HepG2 (cell line): Measurements from ENCODE around the gene PLET1. TPM values are rescaled to one million over a fixed set of nuclear protein-coding genes. Genes with fewer than 3 reads are reported as not detected.

Source experiments
- ELF3 ChIP-seq: IDR thresholded peaks from 2 replicates; pipeline ENCODE4 v1.6.1; 2016; ENCODE audit warnings: missing genetic modification reagents, missing compliant biosample characterization
- PHF21A ChIP-seq: sonication (generic); formaldehyde crosslinking; IDR thresholded peaks from 2 replicates; pipeline ENCODE4 v1.5.0; 2020; ENCODE audit warnings: mild to moderate bottlenecking, missing genetic modification reagents
- RAD21 ChIP-seq: fragments of 450-650 bp; formaldehyde crosslinking; IDR thresholded peaks from 2 replicates; pipeline ENCODE4 v1.5.0; 2020; ENCODE audit warnings: mild to moderate bottlenecking
- SMAD3 ChIP-seq: sonication (generic); formaldehyde crosslinking; IDR thresholded peaks from 2 replicates; pipeline ENCODE4 v1.4.0; 2020; ENCODE audit warnings: missing genetic modification reagents
- SMC3 ChIP-seq: IDR thresholded peaks from 2 replicates; pipeline ENCODE4 v1.6.1; 2011; ENCODE audit warnings: low read length, improper control_type of control experiment
- STAG1 ChIP-seq: sonication (generic); formaldehyde crosslinking; IDR thresholded peaks from 2 replicates; pipeline ENCODE4 v1.4.0; 2020; ENCODE audit warnings: missing genetic modification reagents
- ZNF251 ChIP-seq: sonication (generic); formaldehyde crosslinking; IDR thresholded peaks from 2 replicates; pipeline ENCODE4 v1.9.0; 2021; ENCODE audit warnings: mild to moderate bottlenecking, missing genetic modification reagents
- ZNF263 ChIP-seq: sonication (generic); formaldehyde crosslinking; IDR thresholded peaks from 2 replicates; pipeline ENCODE4 v1.4.0; 2020; ENCODE audit warnings: missing genetic modification reagents
- ZNF501 ChIP-seq: sonication (generic); formaldehyde crosslinking; IDR thresholded peaks from 2 replicates; pipeline ENCODE4 v1.5.1; 2020; ENCODE audit warnings: mild to moderate bottlenecking, moderate library complexity, missing genetic modification reagents
- ZSCAN30 ChIP-seq: sonication (generic); formaldehyde crosslinking; IDR thresholded peaks from 2 replicates; pipeline ENCODE4 v1.5.0; 2020; ENCODE audit warnings: mild to moderate bottlenecking, missing genetic modification reagents
- polyA plus RNA-seq, 8 experiments: library from polyadenylated mRNA; depleted of rRNA in 3 of 8; stranded (reverse) in 7 of 8; unstranded in 1 of 8; fragments of >200 nt; fragmentation: Illumina TruSeq in 4 of 8; extraction: Trizol in 4 of 8; gene quantifications; 2 replicates each; pipeline versions ENCODE4 v1.2.1 to v1.2.3, GENCODE V29; 2011 to 2016; ENCODE audit warnings: low read depth in 4 of 8, missing spikeins in 1 of 8, mixed read lengths in 1 of 8; ENCODE audit not compliant: insufficient read depth in 1 of 8
- total RNA-seq, 5 experiments: library from RNA; depleted of rRNA; stranded (reverse); fragments of >200 nt; fragmentation: Illumina TruSeq; extraction: Trizol; gene quantifications; 2 replicates each; pipeline ENCODE4 v1.2.3, GENCODE V29; 2016; ENCODE audit warnings: low read depth in 1 of 5
- TF ChIP-seq, protein P1 (sequence below): sonication (generic); formaldehyde crosslinking; IDR thresholded peaks from 2 replicates; pipeline ENCODE4 v1.5.0; 2020; ENCODE audit warnings: mild to moderate bottlenecking, missing genetic modification reagents, moderate library complexity
- TF ChIP-seq, protein P2 (sequence below): sonication (generic); formaldehyde crosslinking; IDR thresholded peaks from 2 replicates; pipeline ENCODE4 v1.5.0; 2020; ENCODE audit warnings: mild to moderate bottlenecking, missing genetic modification reagents
- TF ChIP-seq, protein P3 (sequence below): sonication (generic); formaldehyde crosslinking; IDR thresholded peaks from 2 replicates; pipeline ENCODE4 v1.5.0; 2020; ENCODE audit warnings: missing genetic modification reagents
- TF ChIP-seq, protein P4 (sequence below): sonication (generic); formaldehyde crosslinking; IDR thresholded peaks from 2 replicates; pipeline ENCODE4 v1.8.0; 2023; ENCODE audit warnings: mild to moderate bottlenecking, missing genetic modification reagents
- TF ChIP-seq, protein P5 (sequence below): sonication (generic); formaldehyde crosslinking; IDR thresholded peaks from 2 replicates; pipeline ENCODE4 v1.5.1; 2020; ENCODE audit warnings: mild to moderate bottlenecking, missing genetic modification reagents, moderate library complexity
- TF ChIP-seq, protein P6 (sequence below): sonication (generic); IDR thresholded peaks from 2 replicates; pipeline ENCODE4 v1.6.1; 2016; ENCODE audit warnings: low read depth, borderline replicate concordance

PLET1 gene
- total and polyA plus RNA-seq, 2 of the 13 experiments (the other 11 are each of a cell fraction or from before 2014, with no cell fraction given), result not detected

DNA sequence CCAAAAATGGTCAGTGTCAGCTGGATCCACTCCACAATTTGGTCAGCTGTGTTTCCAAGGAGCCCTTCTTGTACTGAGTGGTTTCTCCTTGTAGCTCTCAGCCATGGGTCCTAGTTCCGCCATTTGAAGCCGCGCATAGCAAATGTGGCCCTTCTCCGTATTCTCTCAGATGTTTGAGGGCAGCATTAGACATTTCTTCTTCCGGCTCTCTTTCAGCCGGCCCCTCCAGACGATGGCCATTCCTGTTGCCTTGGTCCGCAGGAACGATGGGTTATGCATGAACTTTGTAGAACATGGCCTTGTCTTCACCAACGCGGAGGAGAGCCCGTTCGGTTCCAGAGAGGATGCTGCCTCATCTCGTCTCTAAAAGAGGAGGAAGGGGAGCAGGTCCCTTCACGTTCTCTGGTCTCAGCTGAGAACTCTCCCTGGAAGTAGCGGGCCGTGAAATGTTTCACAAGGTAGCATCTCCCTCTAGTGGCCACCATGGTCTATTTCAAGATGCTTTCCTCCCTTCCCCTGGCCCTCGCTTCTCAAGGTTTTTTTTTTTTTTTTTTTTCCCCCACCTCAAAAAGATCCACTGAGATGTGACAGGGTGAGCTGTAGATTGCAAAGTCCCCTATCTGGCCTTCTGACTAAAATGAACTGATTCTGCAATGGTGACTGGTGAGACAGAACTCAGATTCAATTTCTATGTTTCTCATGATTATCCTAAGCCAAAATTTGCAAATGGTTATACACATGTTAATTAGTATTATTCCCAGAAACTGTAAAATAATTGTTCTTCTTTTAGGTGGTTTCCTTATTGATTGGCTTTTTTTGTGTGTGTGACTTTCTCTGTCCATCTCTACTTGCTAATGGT lies 19.8 kb upstream of the PLET1 start (continued):
- TF ChIP-seq RAD21 (CRISPR knock-in tag) (peak; percentile 51), SMC3 (peak; percentile 76), ZNF263 (CRISPR knock-in tag) (0 out of 2 replicates have a peak, but pooled peaks have one; percentile 46), ZNF251 (no peak), SMAD3 (CRISPR knock-in tag) (no peak), PHF21A (CRISPR knock-in tag) (peak; percentile 41; the same call in 1 of the 2 replicates), ZNF501 (CRISPR knock-in tag) (no peak), ELF3 (CRISPR knock-in tag) (0 out of 2 replicates have a peak, but pooled peaks have one; percentile 40), STAG1 (peak; percentile 85), ZSCAN30 (CRISPR knock-in tag) (no peak)
- TF ChIP-seq, protein P1, sequence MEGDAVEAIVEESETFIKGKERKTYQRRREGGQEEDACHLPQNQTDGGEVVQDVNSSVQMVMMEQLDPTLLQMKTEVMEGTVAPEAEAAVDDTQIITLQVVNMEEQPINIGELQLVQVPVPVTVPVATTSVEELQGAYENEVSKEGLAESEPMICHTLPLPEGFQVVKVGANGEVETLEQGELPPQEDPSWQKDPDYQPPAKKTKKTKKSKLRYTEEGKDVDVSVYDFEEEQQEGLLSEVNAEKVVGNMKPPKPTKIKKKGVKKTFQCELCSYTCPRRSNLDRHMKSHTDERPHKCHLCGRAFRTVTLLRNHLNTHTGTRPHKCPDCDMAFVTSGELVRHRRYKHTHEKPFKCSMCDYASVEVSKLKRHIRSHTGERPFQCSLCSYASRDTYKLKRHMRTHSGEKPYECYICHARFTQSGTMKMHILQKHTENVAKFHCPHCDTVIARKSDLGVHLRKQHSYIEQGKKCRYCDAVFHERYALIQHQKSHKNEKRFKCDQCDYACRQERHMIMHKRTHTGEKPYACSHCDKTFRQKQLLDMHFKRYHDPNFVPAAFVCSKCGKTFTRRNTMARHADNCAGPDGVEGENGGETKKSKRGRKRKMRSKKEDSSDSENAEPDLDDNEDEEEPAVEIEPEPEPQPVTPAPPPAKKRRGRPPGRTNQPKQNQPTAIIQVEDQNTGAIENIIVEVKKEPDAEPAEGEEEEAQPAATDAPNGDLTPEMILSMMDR (CRISPR knock-in tag), result peak; percentile 82
- TF ChIP-seq, protein P2, sequence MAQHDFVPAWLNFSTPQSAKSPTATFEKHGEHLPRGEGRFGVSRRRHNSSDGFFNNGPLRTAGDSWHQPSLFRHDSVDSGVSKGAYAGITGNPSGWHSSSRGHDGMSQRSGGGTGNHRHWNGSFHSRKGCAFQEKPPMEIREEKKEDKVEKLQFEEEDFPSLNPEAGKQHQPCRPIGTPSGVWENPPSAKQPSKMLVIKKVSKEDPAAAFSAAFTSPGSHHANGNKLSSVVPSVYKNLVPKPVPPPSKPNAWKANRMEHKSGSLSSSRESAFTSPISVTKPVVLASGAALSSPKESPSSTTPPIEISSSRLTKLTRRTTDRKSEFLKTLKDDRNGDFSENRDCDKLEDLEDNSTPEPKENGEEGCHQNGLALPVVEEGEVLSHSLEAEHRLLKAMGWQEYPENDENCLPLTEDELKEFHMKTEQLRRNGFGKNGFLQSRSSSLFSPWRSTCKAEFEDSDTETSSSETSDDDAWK (CRISPR knock-in tag), result no peak
- TF ChIP-seq, protein P3, sequence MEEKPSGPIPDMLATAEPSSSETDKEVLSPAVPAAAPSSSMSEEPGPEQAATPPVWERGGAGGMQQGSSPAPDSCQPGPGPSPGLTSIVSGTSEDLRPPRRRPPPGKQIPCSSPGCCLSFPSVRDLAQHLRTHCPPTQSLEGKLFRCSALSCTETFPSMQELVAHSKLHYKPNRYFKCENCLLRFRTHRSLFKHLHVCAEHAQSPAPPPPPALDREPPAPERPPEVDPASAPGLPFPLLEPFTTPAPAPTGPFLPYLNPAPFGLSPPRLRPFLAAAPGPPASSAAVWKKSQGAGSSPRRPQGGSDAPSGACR (CRISPR knock-in tag), result no peak
- TF ChIP-seq, protein P4, sequence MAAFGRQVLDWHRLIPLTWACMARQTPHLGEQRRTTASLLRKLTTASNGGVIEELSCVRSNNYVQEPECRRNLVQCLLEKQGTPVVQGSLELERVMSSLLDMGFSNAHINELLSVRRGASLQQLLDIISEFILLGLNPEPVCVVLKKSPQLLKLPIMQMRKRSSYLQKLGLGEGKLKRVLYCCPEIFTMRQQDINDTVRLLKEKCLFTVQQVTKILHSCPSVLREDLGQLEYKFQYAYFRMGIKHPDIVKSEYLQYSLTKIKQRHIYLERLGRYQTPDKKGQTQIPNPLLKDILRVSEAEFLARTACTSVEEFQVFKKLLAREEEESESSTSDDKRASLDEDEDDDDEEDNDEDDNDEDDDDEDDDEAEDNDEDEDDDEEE (CRISPR knock-in tag), result 0 out of 2 replicates have a peak, but pooled peaks have one; percentile 31
- TF ChIP-seq, protein P5, sequence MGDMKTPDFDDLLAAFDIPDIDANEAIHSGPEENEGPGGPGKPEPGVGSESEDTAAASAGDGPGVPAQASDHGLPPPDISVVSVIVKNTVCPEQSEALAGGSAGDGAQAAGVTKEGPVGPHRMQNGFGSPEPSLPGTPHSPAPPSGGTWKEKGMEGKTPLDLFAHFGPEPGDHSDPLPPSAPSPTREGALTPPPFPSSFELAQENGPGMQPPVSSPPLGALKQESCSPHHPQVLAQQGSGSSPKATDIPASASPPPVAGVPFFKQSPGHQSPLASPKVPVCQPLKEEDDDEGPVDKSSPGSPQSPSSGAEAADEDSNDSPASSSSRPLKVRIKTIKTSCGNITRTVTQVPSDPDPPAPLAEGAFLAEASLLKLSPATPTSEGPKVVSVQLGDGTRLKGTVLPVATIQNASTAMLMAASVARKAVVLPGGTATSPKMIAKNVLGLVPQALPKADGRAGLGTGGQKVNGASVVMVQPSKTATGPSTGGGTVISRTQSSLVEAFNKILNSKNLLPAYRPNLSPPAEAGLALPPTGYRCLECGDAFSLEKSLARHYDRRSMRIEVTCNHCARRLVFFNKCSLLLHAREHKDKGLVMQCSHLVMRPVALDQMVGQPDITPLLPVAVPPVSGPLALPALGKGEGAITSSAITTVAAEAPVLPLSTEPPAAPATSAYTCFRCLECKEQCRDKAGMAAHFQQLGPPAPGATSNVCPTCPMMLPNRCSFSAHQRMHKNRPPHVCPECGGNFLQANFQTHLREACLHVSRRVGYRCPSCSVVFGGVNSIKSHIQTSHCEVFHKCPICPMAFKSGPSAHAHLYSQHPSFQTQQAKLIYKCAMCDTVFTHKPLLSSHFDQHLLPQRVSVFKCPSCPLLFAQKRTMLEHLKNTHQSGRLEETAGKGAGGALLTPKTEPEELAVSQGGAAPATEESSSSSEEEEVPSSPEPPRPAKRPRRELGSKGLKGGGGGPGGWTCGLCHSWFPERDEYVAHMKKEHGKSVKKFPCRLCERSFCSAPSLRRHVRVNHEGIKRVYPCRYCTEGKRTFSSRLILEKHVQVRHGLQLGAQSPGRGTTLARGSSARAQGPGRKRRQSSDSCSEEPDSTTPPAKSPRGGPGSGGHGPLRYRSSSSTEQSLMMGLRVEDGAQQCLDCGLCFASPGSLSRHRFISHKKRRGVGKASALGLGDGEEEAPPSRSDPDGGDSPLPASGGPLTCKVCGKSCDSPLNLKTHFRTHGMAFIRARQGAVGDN (CRISPR knock-in tag), result peak; percentile 25
- TF ChIP-seq, protein P6, sequence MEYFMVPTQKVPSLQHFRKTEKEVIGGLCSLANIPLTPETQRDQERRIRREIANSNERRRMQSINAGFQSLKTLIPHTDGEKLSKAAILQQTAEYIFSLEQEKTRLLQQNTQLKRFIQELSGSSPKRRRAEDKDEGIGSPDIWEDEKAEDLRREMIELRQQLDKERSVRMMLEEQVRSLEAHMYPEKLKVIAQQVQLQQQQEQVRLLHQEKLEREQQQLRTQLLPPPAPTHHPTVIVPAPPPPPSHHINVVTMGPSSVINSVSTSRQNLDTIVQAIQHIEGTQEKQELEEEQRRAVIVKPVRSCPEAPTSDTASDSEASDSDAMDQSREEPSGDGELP, result peak; percentile 19; the same call in 1 of the 2 replicates
- TF ChIP-seq, all 625 proteins: peak for 18
